ENCODE data around the gene MDH2. TPM values are rescaled to one million over a fixed set of nuclear protein-coding genes. Genes with fewer than 3 reads are reported as not detected.
"Not testable (repeated sequence)": the region's sequence is repeated elsewhere in the genome, so short reads cannot be mapped to it uniquely, and the experiment has no call there.

The MDH2 gene
- polyA plus RNA-seq, 4 donors: 143 to 172 (median 163) TPM

- FAIRE-seq: no peak
- H3K4me3 ChIP-seq (ENCODE audit: low read depth in 1 of 3, low read length in 3 of 3): no peak overlapping the region
- WGBS, 3 donors: 49 to 59% (median 50%) methylated on average over 3 of the region's 3 CpGs
Measured at GRCh38 chr7:76077435-76077834, 29.5 kb downstream of the MDH2 start.

GRCh38 chr7:76080204-76080603 is 32.3 kb downstream of the MDH2 start:
- 81 to 85% (median 85%) methylated on average over 5 of the region's 5 CpGs for WGBS, 3 donors
- FAIRE-seq: no peak

More at GRCh38 chr7:76077435-76077834, 29.5 kb downstream of the MDH2 start:
- Histone ChIP-seq H3K36me3 (ENCODE audit: control insufficient read depth in 3 of 3, insufficient read depth in 2 of 3, low read depth in 1 of 3, low read length in 3 of 3) (no peaks in the 10 kb centered on the region), H3K27me3 (ENCODE audit: control insufficient read depth in 3 of 3, insufficient read depth in 3 of 3, low read length in 3 of 3) (no peaks in the 10 kb centered on the region), H3K9me3 (ENCODE audit: control insufficient read depth in 2 of 2, insufficient read depth in 1 of 2, low read depth in 1 of 2, low read length in 1 of 2) (peaks cover 0 to 11% of the 10 kb centered on the region in 2 donors), H3K4me1 (ENCODE audit: control insufficient read depth in 3 of 3, insufficient read depth in 2 of 3, low read depth in 1 of 3, low read length in 2 of 3) (no peaks in the 10 kb centered on the region), H3K27ac (ENCODE audit: low read depth in 1 of 3, low read length in 2 of 3) (no peak overlapping the region)
- no peak for DNase-seq

GRCh38 chr7:76084115-76084514 is 36.2 kb downstream of the MDH2 start:
- not testable (repeated sequence) for H3K4me1 ChIP-seq (ENCODE audit: control insufficient read depth in 3 of 3, insufficient read depth in 2 of 3, low read depth in 1 of 3, low read length in 2 of 3); H3K36me3 ChIP-seq (ENCODE audit: control insufficient read depth in 3 of 3, insufficient read depth in 2 of 3, low read depth in 1 of 3, low read length in 3 of 3); H3K27me3 ChIP-seq (ENCODE audit: control insufficient read depth in 3 of 3, insufficient read depth in 3 of 3, low read length in 3 of 3); FAIRE-seq; H3K4me3 ChIP-seq (ENCODE audit: low read depth in 1 of 3, low read length in 3 of 3); H3K9me3 ChIP-seq (ENCODE audit: control insufficient read depth in 2 of 2, insufficient read depth in 1 of 2, low read depth in 1 of 2, low read length in 1 of 2); DNase-seq; H3K27ac ChIP-seq (ENCODE audit: low read depth in 1 of 3, low read length in 2 of 3)
- 57 to 90% (median 59%) methylated on average over 2 of the region's 2 CpGs for WGBS, 3 donors

More at GRCh38 chr7:76080204-76080603, 32.3 kb downstream of the MDH2 start:
- Histone ChIP-seq H3K27ac (ENCODE audit: low read depth in 1 of 3, low read length in 2 of 3) (no peak overlapping the region), H3K4me3 (ENCODE audit: low read depth in 1 of 3, low read length in 3 of 3) (no peak overlapping the region), H3K4me1 (ENCODE audit: control insufficient read depth in 3 of 3, insufficient read depth in 2 of 3, low read depth in 1 of 3, low read length in 2 of 3) (no peaks in the 10 kb centered on the region), H3K9me3 (ENCODE audit: control insufficient read depth in 2 of 2, insufficient read depth in 1 of 2, low read depth in 1 of 2, low read length in 1 of 2) (peaks cover 0 to 3% of the 10 kb centered on the region in 2 donors), H3K27me3 (ENCODE audit: control insufficient read depth in 3 of 3, insufficient read depth in 3 of 3, low read length in 3 of 3) (no peaks in the 10 kb centered on the region), H3K36me3 (ENCODE audit: control insufficient read depth in 3 of 3, insufficient read depth in 2 of 3, low read depth in 1 of 3, low read length in 3 of 3) (no peaks in the 10 kb centered on the region)
- DNase-seq: no peak

- no peak for DNase-seq
- Histone ChIP-seq H3K4me1 (ENCODE audit: control insufficient read depth in 3 of 3, insufficient read depth in 2 of 3, low read depth in 1 of 3, low read length in 2 of 3) (no peaks in the 10 kb centered on the region), H3K27ac (ENCODE audit: low read depth in 1 of 3, low read length in 2 of 3) (no peak overlapping the region), H3K27me3 (ENCODE audit: control insufficient read depth in 3 of 3, insufficient read depth in 3 of 3, low read length in 3 of 3) (no peaks in the 10 kb centered on the region), H3K9me3 (ENCODE audit: control insufficient read depth in 2 of 2, insufficient read depth in 1 of 2, low read depth in 1 of 2, low read length in 1 of 2) (no peaks in the 10 kb centered on the region), H3K4me3 (ENCODE audit: low read depth in 1 of 3, low read length in 3 of 3) (no peak overlapping the region), H3K36me3 (ENCODE audit: control insufficient read depth in 3 of 3, insufficient read depth in 2 of 3, low read depth in 1 of 3, low read length in 3 of 3) (no peaks in the 10 kb centered on the region)
- 85 to 91% (median 88%) methylated on average over 4 of the region's 4 CpGs for WGBS, 3 donors
- no peak for FAIRE-seq
Measured at GRCh38 chr7:76086070-76086469, 38.2 kb downstream of the MDH2 start.

GRCh38 chr7:76087362-76087791 is 39.5 kb downstream of the MDH2 start:
- 19 to 37% (median 32%) methylated on average over 5 of the region's 5 CpGs for WGBS, 3 donors
- H3K27me3 ChIP-seq (ENCODE audit: control insufficient read depth in 3 of 3, insufficient read depth in 3 of 3, low read length in 3 of 3); FAIRE-seq; H3K9me3 ChIP-seq (ENCODE audit: control insufficient read depth in 2 of 2, insufficient read depth in 1 of 2, low read depth in 1 of 2, low read length in 1 of 2); H3K4me1 ChIP-seq (ENCODE audit: control insufficient read depth in 3 of 3, insufficient read depth in 2 of 3, low read depth in 1 of 3, low read length in 2 of 3); H3K27ac ChIP-seq (ENCODE audit: low read depth in 1 of 3, low read length in 2 of 3); H3K36me3 ChIP-seq (ENCODE audit: control insufficient read depth in 3 of 3, insufficient read depth in 2 of 3, low read depth in 1 of 3, low read length in 3 of 3); H3K4me3 ChIP-seq (ENCODE audit: low read depth in 1 of 3, low read length in 3 of 3): not testable (repeated sequence)
- peak in 1 of 2 donors; percentile 3 for DNase-seq

- Histone ChIP-seq H3K27me3 (ENCODE audit: control insufficient read depth in 3 of 3, insufficient read depth in 3 of 3, low read length in 3 of 3) (no peaks in the 10 kb centered on the region), H3K4me1 (ENCODE audit: control insufficient read depth in 3 of 3, insufficient read depth in 2 of 3, low read depth in 1 of 3, low read length in 2 of 3) (no peaks in the 10 kb centered on the region), H3K27ac (ENCODE audit: low read depth in 1 of 3, low read length in 2 of 3) (no peak overlapping the region), H3K9me3 (ENCODE audit: control insufficient read depth in 2 of 2, insufficient read depth in 1 of 2, low read depth in 1 of 2, low read length in 1 of 2) (no peaks in the 10 kb centered on the region), H3K4me3 (ENCODE audit: low read depth in 1 of 3, low read length in 3 of 3) (no peak overlapping the region), H3K36me3 (ENCODE audit: control insufficient read depth in 3 of 3, insufficient read depth in 2 of 3, low read depth in 1 of 3, low read length in 3 of 3) (no peaks in the 10 kb centered on the region)
- no peak for DNase-seq
- 74 to 82% (median 78%) methylated on average over 8 to 10 of the region's 10 CpGs for WGBS, 3 donors
- no peak for FAIRE-seq
Measured at GRCh38 chr7:76089865-76090475, 42.1 kb downstream of the MDH2 start.

- no peaks in the 10 kb centered on the region for H3K4me1 ChIP-seq (ENCODE audit: control insufficient read depth in 3 of 3, insufficient read depth in 2 of 3, low read depth in 1 of 3, low read length in 2 of 3)
- H3K27me3 ChIP-seq (ENCODE audit: control insufficient read depth in 3 of 3, insufficient read depth in 3 of 3, low read length in 3 of 3): no peaks in the 10 kb centered on the region
- DNase-seq (no peak), FAIRE-seq (no peak)
- no peaks in the 10 kb centered on the region for H3K36me3 ChIP-seq (ENCODE audit: control insufficient read depth in 3 of 3, insufficient read depth in 2 of 3, low read depth in 1 of 3, low read length in 3 of 3)
- H3K4me3 ChIP-seq (ENCODE audit: low read depth in 1 of 3, low read length in 3 of 3): no peak overlapping the region
- H3K9me3 ChIP-seq (ENCODE audit: control insufficient read depth in 2 of 2, insufficient read depth in 1 of 2, low read depth in 1 of 2, low read length in 1 of 2): no peaks in the 10 kb centered on the region
- 92 to 94% (median 92%) methylated on average over 5 of the region's 5 CpGs for WGBS, 3 donors
- H3K27ac ChIP-seq (ENCODE audit: low read depth in 1 of 3, low read length in 2 of 3): no peak overlapping the region
Measured at GRCh38 chr7:76091506-76091905, 43.6 kb downstream of the MDH2 start.

GRCh38 chr7:76093531-76093930 is 45.6 kb downstream of the MDH2 start:
- H3K9me3 ChIP-seq (ENCODE audit: control insufficient read depth in 2 of 2, insufficient read depth in 1 of 2, low read depth in 1 of 2, low read length in 1 of 2); DNase-seq; FAIRE-seq; H3K27me3 ChIP-seq (ENCODE audit: control insufficient read depth in 3 of 3, insufficient read depth in 3 of 3, low read length in 3 of 3); H3K36me3 ChIP-seq (ENCODE audit: control insufficient read depth in 3 of 3, insufficient read depth in 2 of 3, low read depth in 1 of 3, low read length in 3 of 3); H3K4me3 ChIP-seq (ENCODE audit: low read depth in 1 of 3, low read length in 3 of 3); H3K4me1 ChIP-seq (ENCODE audit: control insufficient read depth in 3 of 3, insufficient read depth in 2 of 3, low read depth in 1 of 3, low read length in 2 of 3); H3K27ac ChIP-seq (ENCODE audit: low read depth in 1 of 3, low read length in 2 of 3): not testable (repeated sequence)
- WGBS, 3 donors: 77 to 87% (median 78%) methylated on average over 5 of the region's 5 CpGs

GRCh38 chr7:76094326-76094725 is 46.4 kb downstream of the MDH2 start:
- 82 to 90% (median 85%) methylated on average over 5 of the region's 5 CpGs for WGBS, 3 donors
- FAIRE-seq; H3K36me3 ChIP-seq (ENCODE audit: control insufficient read depth in 3 of 3, insufficient read depth in 2 of 3, low read depth in 1 of 3, low read length in 3 of 3); DNase-seq; H3K9me3 ChIP-seq (ENCODE audit: control insufficient read depth in 2 of 2, insufficient read depth in 1 of 2, low read depth in 1 of 2, low read length in 1 of 2); H3K27me3 ChIP-seq (ENCODE audit: control insufficient read depth in 3 of 3, insufficient read depth in 3 of 3, low read length in 3 of 3); H3K27ac ChIP-seq (ENCODE audit: low read depth in 1 of 3, low read length in 2 of 3); H3K4me1 ChIP-seq (ENCODE audit: control insufficient read depth in 3 of 3, insufficient read depth in 2 of 3, low read depth in 1 of 3, low read length in 2 of 3); H3K4me3 ChIP-seq (ENCODE audit: low read depth in 1 of 3, low read length in 3 of 3): not testable (repeated sequence)
